Caco-2 (cell line): ENCODE results near the gene DIAPH2. TPM values are rescaled to one million over a fixed set of nuclear protein-coding genes. Genes with fewer than 3 reads are reported as not detected.

Experiments used
- BruUV-seq: library from RNA; stranded (reverse); fragments of 400-500 nt; replicated peaks from 2 replicates; lab custom pipeline; 2021; lab: Mats Ljungman, UMichigan
- CTCF ChIA-PET: fragments of 300-600 bp; sonication (Branson Sonifier 250); formaldehyde crosslinking; loops from one replicate; lab custom pipeline; 2022; ENCODE audit warnings: antibody characterized with exemption; lab: Charles Lee
- POLR2A ChIA-PET: fragments of 300-600 bp; sonication (Branson Sonifier 250); formaldehyde crosslinking; loops from one replicate; lab custom pipeline; 2022; ENCODE audit warnings: antibody characterized with exemption; lab: Charles Lee
- DNase-seq, 2 experiments: peaks; one replicate each; pipeline versions ENCODE4 v3.0.0 to v3.0.0-alpha.2; 2020 to 2022
- H3K27me3 ChIP-seq: replicated peaks from 2 replicates; pipeline ENCODE4 v1.6.0; 2011; ENCODE audit warnings: low read length; ENCODE audit not compliant: control insufficient read depth, insufficient read depth
- H3K36me3 ChIP-seq: 2 replicates; pipeline ENCODE4 v1.5.1; 2011; ENCODE audit warnings: low read length; ENCODE audit not compliant: control insufficient read depth, insufficient read depth
- H3K4me1 ChIP-seq: fragments of 250-450 bp; sonication (Bioruptor Pico); 2 replicates; pipeline ENCODE4 v1.5.1; 2020; ENCODE audit warnings: mild to moderate bottlenecking
- H3K4me3 ChIP-seq: 2 replicates; pipeline ENCODE4 v1.5.1; 2011; ENCODE audit warnings: low read depth, mild to moderate bottlenecking, control low read depth, low read length
- H3K9me3 ChIP-seq: fragments of 250-450 bp; sonication (Bioruptor Pico); 2 replicates; pipeline ENCODE4 v1.5.1; 2020; ENCODE audit warnings: mild to moderate bottlenecking, moderate library complexity
- H3K27ac Mint-ChIP-seq: one replicate; pipeline ENCODE4 v1.8.0; 2022; ENCODE audit warnings: mixed read lengths; ENCODE audit not compliant: unreplicated experiment
- H3K27me3 Mint-ChIP-seq: one replicate; pipeline ENCODE4 v1.8.0; 2022; ENCODE audit warnings: mixed read lengths; ENCODE audit not compliant: insufficient read depth, unreplicated experiment
- H3K36me3 Mint-ChIP-seq: one replicate; pipeline ENCODE4 v1.8.0; 2022; ENCODE audit warnings: mild to moderate bottlenecking, mixed read lengths; ENCODE audit not compliant: insufficient read depth, unreplicated experiment
- H3K4me1 Mint-ChIP-seq: one replicate; pipeline ENCODE4 v1.8.0; 2022; ENCODE audit warnings: low read depth, mixed read lengths; ENCODE audit not compliant: unreplicated experiment
- H3K4me3 Mint-ChIP-seq: one replicate; pipeline ENCODE4 v1.8.0; 2022; ENCODE audit warnings: mild to moderate bottlenecking, moderate library complexity, mixed read lengths; ENCODE audit not compliant: unreplicated experiment
- H3K9me3 Mint-ChIP-seq: one replicate; pipeline ENCODE4 v1.8.0; 2022; ENCODE audit warnings: mixed read lengths; ENCODE audit not compliant: unreplicated experiment
- intact Hi-C: fragments of 100-400 bp; cut with micrococcal nuclease; formaldehyde crosslinking; loops from one replicate; pipeline ENCODE4 v1.10.0; 2022; ENCODE audit not compliant: unreplicated experiment
- total RNA-seq: library from RNA; stranded (reverse); gene quantifications from 2 replicates; pipeline ENCODE4 v1.2.3, GENCODE V29; 2022
- TF ChIP-seq, protein P1 (sequence below), 2 experiments: fragments of 200-600 bp in 1 of 2; IDR thresholded peaks; 1 replicate in 1 of 2; 2 replicates in 1 of 2; pipeline versions ENCODE4 v1.5.1 to v1.8.0; 2011 to 2022; ENCODE audit warnings: antibody characterized with exemption in 1 of 2, control low read depth in 1 of 2, inconsistent platforms in 1 of 2, low read depth in 1 of 2, low read length in 1 of 2, mild to moderate bottlenecking in 1 of 2, moderate library complexity in 1 of 2; ENCODE audit not compliant: insufficient read depth in 1 of 2, severe bottlenecking in 1 of 2, unreplicated experiment in 1 of 2

Gene DIAPH2
- total RNA-seq, 1 experiment from 2014 or later = 16.1 TPM

DNA sequence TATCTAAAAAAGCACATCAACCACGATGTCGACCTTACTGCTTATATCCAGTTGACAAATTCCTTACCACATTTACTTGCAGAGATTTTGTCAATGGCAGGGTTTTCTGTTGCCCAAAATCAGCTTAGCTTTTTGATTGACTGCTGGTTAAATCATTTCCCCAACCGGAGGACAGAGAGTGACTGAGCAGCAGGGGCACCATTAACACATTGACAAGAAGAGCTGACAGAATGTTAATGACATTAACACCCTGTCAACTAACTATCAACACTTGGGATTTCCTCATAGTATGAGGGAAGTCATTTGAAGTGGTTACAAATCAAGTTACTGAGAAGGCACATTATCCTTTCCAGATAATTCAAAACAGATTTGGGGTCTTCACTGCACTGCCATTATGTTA is 567.5 kb downstream of the DIAPH2 start:
- CTCF ChIA-PET = no interaction called here
- H3K36me3 Mint-ChIP-seq = no peaks in the 10 kb centered on the region

DNA sequence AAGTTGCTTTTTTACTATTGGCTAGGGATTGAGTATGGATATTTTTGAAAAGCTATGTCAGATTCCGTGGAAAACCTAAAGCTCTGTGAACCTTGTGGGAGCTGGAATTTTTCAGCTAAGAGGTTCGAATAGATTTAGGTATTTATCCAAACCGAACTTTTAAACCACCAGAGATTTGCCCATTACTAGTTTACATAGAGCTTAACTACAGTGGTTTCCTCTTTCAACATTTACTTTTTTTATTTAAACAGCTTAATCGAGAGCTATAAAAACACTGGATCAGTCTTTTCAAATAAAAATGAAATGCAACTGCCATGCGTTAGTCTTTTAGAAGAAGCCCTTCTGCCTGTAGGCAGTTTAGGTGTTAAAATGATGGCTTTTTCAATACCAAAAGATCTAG is 576.0 kb downstream of the DIAPH2 start:
- H3K36me3 Mint-ChIP-seq = peaks cover 13% of the 10 kb centered on the region

More for the DNA sequence above, 567.5 kb downstream of the DIAPH2 start:
- Mint-ChIP-seq H3K9me3 (no peaks in the 10 kb centered on the region), H3K4me1 (no peaks in the 10 kb centered on the region), H3K4me3 (no peak overlapping the region), H3K27me3 (no peaks in the 10 kb centered on the region), H3K27ac (no peak overlapping the region)
- Histone ChIP-seq H3K36me3 (no peaks in the 10 kb centered on the region), H3K9me3 (no peaks in the 10 kb centered on the region), H3K4me1 (no peaks in the 10 kb centered on the region), H3K4me3 (no peak overlapping the region), H3K27me3 (no peaks in the 10 kb centered on the region)
- intact Hi-C loops = no loop called here
- no peak for DNase-seq
- TF ChIP-seq, protein P1, sequence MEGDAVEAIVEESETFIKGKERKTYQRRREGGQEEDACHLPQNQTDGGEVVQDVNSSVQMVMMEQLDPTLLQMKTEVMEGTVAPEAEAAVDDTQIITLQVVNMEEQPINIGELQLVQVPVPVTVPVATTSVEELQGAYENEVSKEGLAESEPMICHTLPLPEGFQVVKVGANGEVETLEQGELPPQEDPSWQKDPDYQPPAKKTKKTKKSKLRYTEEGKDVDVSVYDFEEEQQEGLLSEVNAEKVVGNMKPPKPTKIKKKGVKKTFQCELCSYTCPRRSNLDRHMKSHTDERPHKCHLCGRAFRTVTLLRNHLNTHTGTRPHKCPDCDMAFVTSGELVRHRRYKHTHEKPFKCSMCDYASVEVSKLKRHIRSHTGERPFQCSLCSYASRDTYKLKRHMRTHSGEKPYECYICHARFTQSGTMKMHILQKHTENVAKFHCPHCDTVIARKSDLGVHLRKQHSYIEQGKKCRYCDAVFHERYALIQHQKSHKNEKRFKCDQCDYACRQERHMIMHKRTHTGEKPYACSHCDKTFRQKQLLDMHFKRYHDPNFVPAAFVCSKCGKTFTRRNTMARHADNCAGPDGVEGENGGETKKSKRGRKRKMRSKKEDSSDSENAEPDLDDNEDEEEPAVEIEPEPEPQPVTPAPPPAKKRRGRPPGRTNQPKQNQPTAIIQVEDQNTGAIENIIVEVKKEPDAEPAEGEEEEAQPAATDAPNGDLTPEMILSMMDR (IDR thresholded peaks at IDR 0.05; ENCODE audit: insufficient read depth in 1 of 2, low read depth in 1 of 2, low read length in 1 of 2, severe bottlenecking in 1 of 2, unreplicated experiment in 1 of 2) = no peak
- BruUV-seq = no TSS peak
- POLR2A ChIA-PET = no interaction called here

DNA sequence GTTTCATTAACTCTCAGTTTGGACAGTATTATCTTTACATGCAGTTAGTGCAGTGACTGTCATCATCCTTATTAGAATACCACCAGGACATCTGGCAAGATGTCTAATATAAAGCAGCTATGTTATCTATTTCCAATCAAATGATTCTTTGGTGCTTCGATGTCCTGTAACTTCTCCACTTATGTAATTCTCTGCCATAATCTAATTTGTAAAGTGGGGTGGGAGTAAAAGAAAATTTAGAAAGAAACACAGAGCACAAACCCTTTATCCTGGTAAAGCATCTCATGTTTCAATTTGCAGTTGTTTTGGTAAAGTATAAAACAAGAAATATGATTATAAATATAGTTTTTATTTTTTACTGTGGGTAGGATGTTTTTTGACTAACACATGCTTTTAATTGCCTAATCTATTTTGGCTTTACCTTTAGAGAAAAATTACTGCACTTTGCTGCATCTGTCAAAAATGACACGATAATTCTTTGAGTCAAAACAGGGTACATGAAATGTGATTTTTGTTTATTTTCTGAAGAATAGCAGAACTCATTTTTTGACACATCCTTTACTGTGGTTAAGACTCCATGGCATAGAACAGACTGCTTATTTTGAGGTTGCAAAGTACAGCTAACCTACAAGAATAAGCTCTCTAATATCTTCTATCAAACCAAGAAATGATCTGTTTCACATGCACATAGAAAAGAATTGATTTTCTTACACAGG is 581.9 kb downstream of the DIAPH2 start:
- TF ChIP-seq, protein P1 (IDR thresholded peaks at IDR 0.05; ENCODE audit: insufficient read depth in 1 of 2, low read depth in 1 of 2, low read length in 1 of 2, severe bottlenecking in 1 of 2, unreplicated experiment in 1 of 2) = no peak
- BruUV-seq = no TSS peak
- no peak overlapping the region for H3K4me3 ChIP-seq
- intact Hi-C loops = no loop called here
- no peaks in the 10 kb centered on the region for H3K9me3 ChIP-seq
- Mint-ChIP-seq H3K4me1 (no peaks in the 10 kb centered on the region), H3K27ac (no peak overlapping the region), H3K36me3 (peaks cover 13% of the 10 kb centered on the region), H3K27me3 (no peaks in the 10 kb centered on the region), H3K9me3 (no peaks in the 10 kb centered on the region), H3K4me3 (no peak overlapping the region)
- H3K4me1 ChIP-seq = no peaks in the 10 kb centered on the region
- POLR2A ChIA-PET = no interaction called here
- H3K36me3 ChIP-seq = no peaks in the 10 kb centered on the region
- H3K27me3 ChIP-seq = no peaks in the 10 kb centered on the region
- CTCF ChIA-PET = no interaction called here
- DNase-seq = no peak

More for the DNA sequence above, 576.0 kb downstream of the DIAPH2 start:
- Mint-ChIP-seq H3K27ac (no peak overlapping the region), H3K9me3 (no peaks in the 10 kb centered on the region), H3K4me1 (no peaks in the 10 kb centered on the region), H3K4me3 (no peak overlapping the region), H3K27me3 (no peaks in the 10 kb centered on the region)
- ChIA-PET POLR2A (no interaction called here), CTCF (no interaction called here)
- TF ChIP-seq, protein P1 (IDR thresholded peaks at IDR 0.05; ENCODE audit: insufficient read depth in 1 of 2, low read depth in 1 of 2, low read length in 1 of 2, severe bottlenecking in 1 of 2, unreplicated experiment in 1 of 2) = no peak
- intact Hi-C loops = no loop called here
- no peak for DNase-seq
- no peaks in the 10 kb centered on the region for H3K9me3 ChIP-seq
- no peaks in the 10 kb centered on the region for H3K36me3 ChIP-seq
- H3K27me3 ChIP-seq = no peaks in the 10 kb centered on the region
- no TSS peak for BruUV-seq
- no peaks in the 10 kb centered on the region for H3K4me1 ChIP-seq
- H3K4me3 ChIP-seq = no peak overlapping the region
